ENCODE data around the gene RFX4. TPM values are rescaled to one million over a fixed set of nuclear protein-coding genes. Genes with fewer than 3 reads are reported as not detected.

Gene RFX4
- polyA plus RNA-seq, 2 of the 4 experiments (the other 2 are of a cell fraction) = not detected

DNA sequence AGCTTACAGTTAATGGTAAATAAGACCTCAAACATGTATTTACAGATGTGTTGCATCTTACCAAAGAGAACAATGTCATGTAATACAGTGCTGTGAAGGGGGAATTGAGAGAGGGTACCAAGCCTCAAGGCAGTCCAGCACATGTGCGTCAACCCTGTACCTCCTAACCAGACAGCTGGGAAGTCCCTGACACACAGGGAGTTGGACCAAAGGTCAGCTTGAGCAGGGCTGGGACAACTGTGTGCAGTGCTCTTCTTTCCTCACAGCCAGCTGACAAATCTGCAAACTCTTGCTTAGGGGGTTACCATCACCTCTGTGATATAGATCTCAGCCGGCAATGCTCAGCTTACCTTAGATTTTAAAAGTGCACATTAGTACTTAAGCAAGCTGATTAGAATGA lies 134.9 kb downstream of the RFX4 start:
- 78% methylated on average over 2 of the region's 2 CpGs for WGBS (ENCODE audit: missing lambda C conversion rate)
- ChIA-PET POLR2A (no interaction called here), CTCF (no interaction called here)
- Histone ChIP-seq H3K9me3 (no peaks in the 10 kb centered on the region), H3K4me2 (no peak overlapping the region), H3K27ac (no peak overlapping the region), H3K4me3 (no peak overlapping the region), H3K4me1 (no peaks in the 10 kb centered on the region)
- FAIRE-seq (no peak), ATAC-seq (no peak; a peak in 1 of 6 replicates), DNase-seq (ENCODE audit: low read depth in 1 of 2, low spot score in 1 of 2) (no peak)
- no peak for TF ChIP-seq CBX8 (IDR thresholded peaks at IDR 0.05)
- no peak for TF ChIP-seq ZNF302 (CRISPR knock-in tag; IDR thresholded peaks at IDR 0.05)
- no peak for TF ChIP-seq CHD2 (IDR thresholded peaks at IDR 0.05; ENCODE audit: low read length, partially characterized antibody)
- no peak for TF ChIP-seq TFCP2L1 (CRISPR knock-in tag; IDR thresholded peaks at IDR 0.05)
- no peak for TF ChIP-seq RCOR1 (IDR thresholded peaks at IDR 0.05; ENCODE audit: low read depth, low read length)
- TF ChIP-seq MAFK (IDR thresholded peaks at IDR 0.05; ENCODE audit: partially characterized antibody) = no peak
- no peak for TF ChIP-seq RNF2 (IDR thresholded peaks at IDR 0.05; ENCODE audit: borderline replicate concordance, low read depth)
- no peak for TF ChIP-seq SMC3 (IDR thresholded peaks at IDR 0.05)
- TF ChIP-seq RARB (CRISPR knock-in tag; IDR thresholded peaks at IDR 0.05) = no peak
- TF ChIP-seq ESRRA (IDR thresholded peaks at IDR 0.05; ENCODE audit: borderline replicate concordance, low read length) = no peak
- no peak for TF ChIP-seq GATA3 (IDR thresholded peaks at IDR 0.05; ENCODE audit: borderline replicate concordance)
- no peak for TF ChIP-seq NPAS2 (CRISPR knock-in tag; IDR thresholded peaks at IDR 0.05; ENCODE audit: borderline replicate concordance)
- no peak for TF ChIP-seq NFE2L2 (conservative IDR thresholded peaks at IDR 0.05; ENCODE audit: low read length)
- TF ChIP-seq, protein P1, sequence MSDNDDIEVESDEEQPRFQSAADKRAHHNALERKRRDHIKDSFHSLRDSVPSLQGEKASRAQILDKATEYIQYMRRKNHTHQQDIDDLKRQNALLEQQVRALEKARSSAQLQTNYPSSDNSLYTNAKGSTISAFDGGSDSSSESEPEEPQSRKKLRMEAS (IDR thresholded peaks at IDR 0.05) = no peak
- no peak for TF ChIP-seq FOSL2 (IDR thresholded peaks at IDR 0.05)
- no peak for TF ChIP-seq FOSL2 (CRISPR knock-in tag; IDR thresholded peaks at IDR 0.05)
- TF ChIP-seq FOXS1 (CRISPR knock-in tag; IDR thresholded peaks at IDR 0.05) = no peak

DNA sequence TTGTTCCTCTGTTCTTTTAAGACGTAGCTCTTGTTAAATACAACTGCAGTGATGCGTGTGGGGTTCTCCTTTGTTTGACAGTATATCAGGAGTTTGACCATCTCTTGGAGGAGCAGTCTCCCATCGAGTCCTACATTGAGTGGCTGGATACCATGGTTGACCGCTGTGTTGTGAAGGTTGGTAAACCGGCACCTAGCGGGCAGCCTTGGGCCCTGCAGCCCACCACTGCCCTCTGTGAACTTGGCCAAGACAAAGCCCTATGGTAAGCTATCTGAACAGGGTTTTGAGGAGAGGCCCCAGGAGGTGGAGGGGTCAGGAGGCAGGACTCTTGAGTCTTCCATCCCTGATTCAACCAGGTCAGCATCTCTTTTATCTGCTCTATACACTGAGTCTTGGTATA lies 137.1 kb downstream of the RFX4 start:
- DNase-seq (ENCODE audit: low read depth in 1 of 2, low spot score in 1 of 2) (no peak), ATAC-seq (no peak), FAIRE-seq (no peak)
- Histone ChIP-seq H3K4me3 (no peak overlapping the region), H3K9me3 (no peaks in the 10 kb centered on the region), H3K4me2 (no peak overlapping the region), H3K27ac (no peak overlapping the region), H3K4me1 (no peaks in the 10 kb centered on the region)
- TF ChIP-seq CEBPB (IDR thresholded peaks at IDR 0.05) = no peak
- TF ChIP-seq EHF (CRISPR knock-in tag; IDR thresholded peaks at IDR 0.05) = no peak
- TF ChIP-seq, protein P2, sequence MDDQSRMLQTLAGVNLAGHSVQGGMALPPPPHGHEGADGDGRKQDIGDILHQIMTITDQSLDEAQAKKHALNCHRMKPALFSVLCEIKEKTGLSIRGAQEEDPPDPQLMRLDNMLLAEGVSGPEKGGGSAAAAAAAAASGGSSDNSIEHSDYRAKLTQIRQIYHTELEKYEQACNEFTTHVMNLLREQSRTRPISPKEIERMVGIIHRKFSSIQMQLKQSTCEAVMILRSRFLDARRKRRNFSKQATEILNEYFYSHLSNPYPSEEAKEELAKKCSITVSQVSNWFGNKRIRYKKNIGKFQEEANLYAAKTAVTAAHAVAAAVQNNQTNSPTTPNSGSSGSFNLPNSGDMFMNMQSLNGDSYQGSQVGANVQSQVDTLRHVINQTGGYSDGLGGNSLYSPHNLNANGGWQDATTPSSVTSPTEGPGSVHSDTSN (IDR thresholded peaks at IDR 0.05) = no peak
- TF ChIP-seq ZC3H11A (IDR thresholded peaks at IDR 0.05) = no peak
- no peak for TF ChIP-seq CHD2 (IDR thresholded peaks at IDR 0.05; ENCODE audit: low read length, partially characterized antibody)
- TF ChIP-seq, protein P3, sequence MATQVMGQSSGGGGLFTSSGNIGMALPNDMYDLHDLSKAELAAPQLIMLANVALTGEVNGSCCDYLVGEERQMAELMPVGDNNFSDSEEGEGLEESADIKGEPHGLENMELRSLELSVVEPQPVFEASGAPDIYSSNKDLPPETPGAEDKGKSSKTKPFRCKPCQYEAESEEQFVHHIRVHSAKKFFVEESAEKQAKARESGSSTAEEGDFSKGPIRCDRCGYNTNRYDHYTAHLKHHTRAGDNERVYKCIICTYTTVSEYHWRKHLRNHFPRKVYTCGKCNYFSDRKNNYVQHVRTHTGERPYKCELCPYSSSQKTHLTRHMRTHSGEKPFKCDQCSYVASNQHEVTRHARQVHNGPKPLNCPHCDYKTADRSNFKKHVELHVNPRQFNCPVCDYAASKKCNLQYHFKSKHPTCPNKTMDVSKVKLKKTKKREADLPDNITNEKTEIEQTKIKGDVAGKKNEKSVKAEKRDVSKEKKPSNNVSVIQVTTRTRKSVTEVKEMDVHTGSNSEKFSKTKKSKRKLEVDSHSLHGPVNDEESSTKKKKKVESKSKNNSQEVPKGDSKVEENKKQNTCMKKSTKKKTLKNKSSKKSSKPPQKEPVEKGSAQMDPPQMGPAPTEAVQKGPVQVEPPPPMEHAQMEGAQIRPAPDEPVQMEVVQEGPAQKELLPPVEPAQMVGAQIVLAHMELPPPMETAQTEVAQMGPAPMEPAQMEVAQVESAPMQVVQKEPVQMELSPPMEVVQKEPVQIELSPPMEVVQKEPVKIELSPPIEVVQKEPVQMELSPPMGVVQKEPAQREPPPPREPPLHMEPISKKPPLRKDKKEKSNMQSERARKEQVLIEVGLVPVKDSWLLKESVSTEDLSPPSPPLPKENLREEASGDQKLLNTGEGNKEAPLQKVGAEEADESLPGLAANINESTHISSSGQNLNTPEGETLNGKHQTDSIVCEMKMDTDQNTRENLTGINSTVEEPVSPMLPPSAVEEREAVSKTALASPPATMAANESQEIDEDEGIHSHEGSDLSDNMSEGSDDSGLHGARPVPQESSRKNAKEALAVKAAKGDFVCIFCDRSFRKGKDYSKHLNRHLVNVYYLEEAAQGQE (IDR thresholded peaks at IDR 0.05) = no peak
- no peak for TF ChIP-seq HEYL (CRISPR knock-in tag; IDR thresholded peaks at IDR 0.05)
- no peak for TF ChIP-seq ZFP36 (IDR thresholded peaks at IDR 0.05; ENCODE audit: borderline replicate concordance, partially characterized antibody)
- TF ChIP-seq FOSL2 (IDR thresholded peaks at IDR 0.05) = no peak
- TF ChIP-seq FOSL2 (CRISPR knock-in tag; IDR thresholded peaks at IDR 0.05) = no peak
- TF ChIP-seq ESRRA (IDR thresholded peaks at IDR 0.05; ENCODE audit: borderline replicate concordance, low read length) = no peak
- TF ChIP-seq CBX8 (IDR thresholded peaks at IDR 0.05) = no peak
- no peak for TF ChIP-seq TP53 (CRISPR knock-in tag; IDR thresholded peaks at IDR 0.05)
- no peak for TF ChIP-seq JUNB (IDR thresholded peaks at IDR 0.05)
- no peak for TF ChIP-seq HOXB13 (CRISPR knock-in tag; IDR thresholded peaks at IDR 0.05; ENCODE audit: low read depth)
- POLR2A ChIA-PET = no interaction called here
- CTCF ChIA-PET = no interaction called here
- 77% methylated on average over 5 of the region's 6 CpGs for WGBS (ENCODE audit: missing lambda C conversion rate)

Data from A549 (cell line).